ENCODE data around the gene KANSL1. TPM values are rescaled to one million over a fixed set of nuclear protein-coding genes. Genes with fewer than 3 reads are reported as not detected.

Gene KANSL1
- total and polyA plus RNA-seq, 10 of the 15 experiments (the other 5 are each of a cell fraction or from before 2014, with no cell fraction given) = 4.7 to 60.6 (median 28.0) TPM

DNA sequence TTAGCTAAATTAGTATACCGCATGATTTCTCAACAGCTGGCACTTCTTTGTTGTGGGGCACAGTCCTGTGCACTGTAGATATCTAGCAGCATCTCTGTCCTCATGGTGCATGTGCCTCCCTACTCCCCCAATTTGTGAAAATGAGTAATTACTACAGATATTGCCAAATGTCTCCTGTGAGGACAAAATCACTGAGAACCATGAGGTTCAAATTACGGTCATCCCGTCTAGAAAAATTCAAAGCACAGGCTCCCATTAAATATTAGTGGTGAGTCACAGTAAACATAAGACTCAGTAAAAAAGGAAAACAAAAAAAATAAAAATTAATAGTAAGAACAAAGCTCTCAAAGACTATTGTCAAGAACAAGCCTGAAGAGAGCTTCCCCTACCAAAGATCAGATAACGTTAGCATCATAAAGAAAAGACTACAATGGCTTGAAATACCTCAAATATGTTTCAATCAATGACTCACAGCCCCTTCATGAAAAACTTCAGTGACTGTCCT is 136.4 kb downstream of the KANSL1 start:
- H3K79me2 ChIP-seq (ENCODE audit: control insufficient read depth, insufficient read depth, low read length) = no peaks in the 10 kb centered on the region; the same call in none of the 2 replicates
- ATAC-seq = no peak
- FAIRE-seq = no peak
- in situ Hi-C loops (cut with MboI) (no loop called here), intact Hi-C loops (cut with micrococcal nuclease; ENCODE audit: unreplicated experiment) (no loop called here)
- no peak overlapping the region for H3K4me3 ChIP-seq
- SMC1A ChIA-PET (ENCODE audit: uncharacterized antibody, unreplicated experiment) = interaction anchor here (0.7 to 3.7 kb wide), 9 partner anchors 8 to 155 kb away, joined by 3 to 22 read pairs (median 4); no protein-coding TSS in a partner anchor
- H3K9ac ChIP-seq (ENCODE audit: control insufficient read depth, insufficient read depth, low read length) = no peak overlapping the region
- H3K9me3 ChIP-seq (replicated peaks; ENCODE audit: control insufficient read depth, insufficient read depth, low read length) = no peaks in the 10 kb centered on the region
- whole genome bisulfite sequencing (ENCODE audit: insufficient coverage, insufficient replicate concordance, low lambda C conversion rate, missing lambda C conversion rate) = 75% methylated on average over 4 of the region's 4 CpGs
- POLR2A ChIA-PET = interaction anchor here (0.6 kb wide), 1 partner anchor 133 kb away, joined by 5 read pairs; no protein-coding TSS in a partner anchor
- H4K20me1 ChIP-seq (ENCODE audit: control insufficient read depth, insufficient read depth) = no peaks in the 10 kb centered on the region
- no TSS peak for BruUV-seq (replicated peaks)
- H3K36me3 ChIP-seq (ENCODE audit: control insufficient read depth in 2 of 2, insufficient read depth in 2 of 2, low read length in 1 of 2) = peaks cover 3 to 6% of the 10 kb centered on the region in 2 experiments; a peak in 3 of 4 replicates
- H2AFZ ChIP-seq (ENCODE audit: control insufficient read depth, low read depth, low read length) = no peak overlapping the region
- CTCF ChIA-PET = interaction anchor here (0.9 to 3.5 kb wide), 9 partner anchors 11 to 414 kb away, joined by 3 to 23 read pairs (median 3); no protein-coding TSS in a partner anchor
- peaks cover 6% of the 10 kb centered on the region for H3K4me1 ChIP-seq (ENCODE audit: control insufficient read depth, insufficient read depth, low read length)
- no peaks in the 10 kb centered on the region for H3K27me3 ChIP-seq (replicated peaks in 1 of 2; ENCODE audit: control insufficient read depth in 2 of 2, insufficient read depth in 2 of 2, low read length in 1 of 2)
- no peak overlapping the region for H3K4me2 ChIP-seq (ENCODE audit: control insufficient read depth, insufficient read depth)
- DNase-seq (ENCODE audit: low read depth, low spot score) = no peak
- H3K27ac ChIP-seq (ENCODE audit: control insufficient read depth, insufficient read depth) = no peak overlapping the region
- TF ChIP-seq RBBP5 (conservative IDR thresholded peaks at IDR 0.05) = no peak
- no peak for TF ChIP-seq STAT1 (conservative IDR thresholded peaks at IDR 0.05)
- TF ChIP-seq, protein P1, sequence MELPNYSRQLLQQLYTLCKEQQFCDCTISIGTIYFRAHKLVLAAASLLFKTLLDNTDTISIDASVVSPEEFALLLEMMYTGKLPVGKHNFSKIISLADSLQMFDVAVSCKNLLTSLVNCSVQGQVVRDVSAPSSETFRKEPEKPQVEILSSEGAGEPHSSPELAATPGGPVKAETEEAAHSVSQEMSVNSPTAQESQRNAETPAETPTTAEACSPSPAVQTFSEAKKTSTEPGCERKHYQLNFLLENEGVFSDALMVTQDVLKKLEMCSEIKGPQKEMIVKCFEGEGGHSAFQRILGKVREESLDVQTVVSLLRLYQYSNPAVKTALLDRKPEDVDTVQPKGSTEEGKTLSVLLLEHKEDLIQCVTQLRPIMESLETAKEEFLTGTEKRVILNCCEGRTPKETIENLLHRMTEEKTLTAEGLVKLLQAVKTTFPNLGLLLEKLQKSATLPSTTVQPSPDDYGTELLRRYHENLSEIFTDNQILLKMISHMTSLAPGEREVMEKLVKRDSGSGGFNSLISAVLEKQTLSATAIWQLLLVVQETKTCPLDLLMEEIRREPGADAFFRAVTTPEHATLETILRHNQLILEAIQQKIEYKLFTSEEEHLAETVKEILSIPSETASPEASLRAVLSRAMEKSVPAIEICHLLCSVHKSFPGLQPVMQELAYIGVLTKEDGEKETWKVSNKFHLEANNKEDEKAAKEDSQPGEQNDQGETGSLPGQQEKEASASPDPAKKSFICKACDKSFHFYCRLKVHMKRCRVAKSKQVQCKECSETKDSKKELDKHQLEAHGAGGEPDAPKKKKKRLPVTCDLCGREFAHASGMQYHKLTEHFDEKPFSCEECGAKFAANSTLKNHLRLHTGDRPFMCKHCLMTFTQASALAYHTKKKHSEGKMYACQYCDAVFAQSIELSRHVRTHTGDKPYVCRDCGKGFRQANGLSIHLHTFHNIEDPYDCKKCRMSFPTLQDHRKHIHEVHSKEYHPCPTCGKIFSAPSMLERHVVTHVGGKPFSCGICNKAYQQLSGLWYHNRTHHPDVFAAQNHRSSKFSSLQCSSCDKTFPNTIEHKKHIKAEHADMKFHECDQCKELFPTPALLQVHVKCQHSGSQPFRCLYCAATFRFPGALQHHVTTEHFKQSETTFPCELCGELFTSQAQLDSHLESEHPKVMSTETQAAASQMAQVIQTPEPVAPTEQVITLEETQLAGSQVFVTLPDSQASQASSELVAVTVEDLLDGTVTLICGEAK (IDR thresholded peaks at IDR 0.05; ENCODE audit: borderline replicate concordance) = no peak
- TF ChIP-seq, protein P2, sequence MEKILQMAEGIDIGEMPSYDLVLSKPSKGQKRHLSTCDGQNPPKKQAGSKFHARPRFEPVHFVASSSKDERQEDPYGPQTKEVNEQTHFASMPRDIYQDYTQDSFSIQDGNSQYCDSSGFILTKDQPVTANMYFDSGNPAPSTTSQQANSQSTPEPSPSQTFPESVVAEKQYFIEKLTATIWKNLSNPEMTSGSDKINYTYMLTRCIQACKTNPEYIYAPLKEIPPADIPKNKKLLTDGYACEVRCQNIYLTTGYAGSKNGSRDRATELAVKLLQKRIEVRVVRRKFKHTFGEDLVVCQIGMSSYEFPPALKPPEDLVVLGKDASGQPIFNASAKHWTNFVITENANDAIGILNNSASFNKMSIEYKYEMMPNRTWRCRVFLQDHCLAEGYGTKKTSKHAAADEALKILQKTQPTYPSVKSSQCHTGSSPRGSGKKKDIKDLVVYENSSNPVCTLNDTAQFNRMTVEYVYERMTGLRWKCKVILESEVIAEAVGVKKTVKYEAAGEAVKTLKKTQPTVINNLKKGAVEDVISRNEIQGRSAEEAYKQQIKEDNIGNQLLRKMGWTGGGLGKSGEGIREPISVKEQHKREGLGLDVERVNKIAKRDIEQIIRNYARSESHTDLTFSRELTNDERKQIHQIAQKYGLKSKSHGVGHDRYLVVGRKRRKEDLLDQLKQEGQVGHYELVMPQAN (conservative IDR thresholded peaks at IDR 0.05) = no peak
- no peak for TF ChIP-seq KLF5 (IDR thresholded peaks at IDR 0.05; ENCODE audit: partially characterized antibody)
- TF ChIP-seq, protein P3, sequence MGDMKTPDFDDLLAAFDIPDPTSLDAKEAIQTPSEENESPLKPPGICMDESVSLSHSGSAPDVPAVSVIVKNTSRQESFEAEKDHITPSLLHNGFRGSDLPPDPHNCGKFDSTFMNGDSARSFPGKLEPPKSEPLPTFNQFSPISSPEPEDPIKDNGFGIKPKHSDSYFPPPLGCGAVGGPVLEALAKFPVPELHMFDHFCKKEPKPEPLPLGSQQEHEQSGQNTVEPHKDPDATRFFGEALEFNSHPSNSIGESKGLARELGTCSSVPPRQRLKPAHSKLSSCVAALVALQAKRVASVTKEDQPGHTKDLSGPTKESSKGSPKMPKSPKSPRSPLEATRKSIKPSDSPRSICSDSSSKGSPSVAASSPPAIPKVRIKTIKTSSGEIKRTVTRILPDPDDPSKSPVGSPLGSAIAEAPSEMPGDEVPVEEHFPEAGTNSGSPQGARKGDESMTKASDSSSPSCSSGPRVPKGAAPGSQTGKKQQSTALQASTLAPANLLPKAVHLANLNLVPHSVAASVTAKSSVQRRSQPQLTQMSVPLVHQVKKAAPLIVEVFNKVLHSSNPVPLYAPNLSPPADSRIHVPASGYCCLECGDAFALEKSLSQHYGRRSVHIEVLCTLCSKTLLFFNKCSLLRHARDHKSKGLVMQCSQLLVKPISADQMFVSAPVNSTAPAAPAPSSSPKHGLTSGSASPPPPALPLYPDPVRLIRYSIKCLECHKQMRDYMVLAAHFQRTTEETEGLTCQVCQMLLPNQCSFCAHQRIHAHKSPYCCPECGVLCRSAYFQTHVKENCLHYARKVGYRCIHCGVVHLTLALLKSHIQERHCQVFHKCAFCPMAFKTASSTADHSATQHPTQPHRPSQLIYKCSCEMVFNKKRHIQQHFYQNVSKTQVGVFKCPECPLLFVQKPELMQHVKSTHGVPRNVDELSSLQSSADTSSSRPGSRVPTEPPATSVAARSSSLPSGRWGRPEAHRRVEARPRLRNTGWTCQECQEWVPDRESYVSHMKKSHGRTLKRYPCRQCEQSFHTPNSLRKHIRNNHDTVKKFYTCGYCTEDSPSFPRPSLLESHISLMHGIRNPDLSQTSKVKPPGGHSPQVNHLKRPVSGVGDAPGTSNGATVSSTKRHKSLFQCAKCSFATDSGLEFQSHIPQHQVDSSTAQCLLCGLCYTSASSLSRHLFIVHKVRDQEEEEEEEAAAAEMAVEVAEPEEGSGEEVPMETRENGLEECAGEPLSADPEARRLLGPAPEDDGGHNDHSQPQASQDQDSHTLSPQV (IDR thresholded peaks at IDR 0.05) = no peak
- TF ChIP-seq E4F1 (IDR thresholded peaks at IDR 0.05; ENCODE audit: borderline replicate concordance, partially characterized antibody) = no peak
- RAD21 ChIA-PET (ENCODE audit: unreplicated experiment) = interaction anchor here (2.0 kb wide), 1 partner anchor 12 kb away, joined by 5 read pairs; no protein-coding TSS in a partner anchor
